Heart left ventricle (tissue), 16 donors: ENCODE measurements around the gene CHMP2A. TPM values are rescaled to one million over a fixed set of nuclear protein-coding genes. Genes with fewer than 3 reads are reported as not detected.
A peak's percentile ranks its signal among the peaks of the same experiment; 100 is the strongest.

ENCODE experiments used
- ATAC-seq, 4 donors: fragments of 200-7000 bp; cut with Tn5 transposase; one replicate each; pipeline ENCODE4 v1.9.1; 2020 to 2022; ENCODE audit warnings: moderate library complexity in 4 of 4, mild to moderate bottlenecking in 3 of 4, moderate number of reproducible peaks in 1 of 4
- DNase-seq, 5 donors: peaks; one replicate each; pipeline ENCODE4 v3.0.0-alpha.2; 2020
- H3K27ac ChIP-seq, 12 donors: fragments of 200-600 bp; sonication (generic) in 4 of 12; one replicate each; pipeline versions ENCODE4 v1.5.0 to v1.8.0; 2016 to 2022; ENCODE audit warnings: mild to moderate bottlenecking in 2 of 12
- H3K27me3 ChIP-seq, 9 donors: fragments of 200-600 bp; sonication (generic) in 2 of 9; one replicate each; pipeline versions ENCODE4 v1.5.1 to v1.8.0; 2016 to 2022; ENCODE audit warnings: mild to moderate bottlenecking in 3 of 9
- H3K36me3 ChIP-seq, 9 donors: fragments of 200-600 bp; sonication (generic) in 2 of 9; one replicate each; pipeline versions ENCODE4 v1.5.0 to v1.8.0; 2018 to 2022; ENCODE audit warnings: mild to moderate bottlenecking in 2 of 9
- H3K4me1 ChIP-seq, 12 donors: fragments of 200-600 bp; sonication (generic) in 4 of 12; one replicate each; pipeline versions ENCODE4 v1.5.0 to v1.8.0; 2016 to 2022; ENCODE audit warnings: mild to moderate bottlenecking in 3 of 12
- H3K4me3 ChIP-seq, 12 donors: fragments of 200-600 bp; sonication (generic) in 4 of 12; one replicate each; pipeline versions ENCODE4 v1.5.0 to v1.8.0; 2017 to 2022; ENCODE audit warnings: mild to moderate bottlenecking in 9 of 12, moderate library complexity in 4 of 12
- H3K9me3 ChIP-seq, 12 donors: fragments of 200-600 bp; sonication (generic) in 4 of 12; one replicate each; pipeline versions ENCODE4 v1.5.0 to v1.8.0; 2016 to 2022; ENCODE audit warnings: mild to moderate bottlenecking in 1 of 12
- CTCF ChIP-seq, 12 donors: fragments of 200-600 bp; sonication (generic) in 4 of 12; IDR thresholded peaks; one replicate each; pipeline versions ENCODE4 v1.5.0 to v1.8.0; 2018 to 2022; ENCODE audit warnings: antibody characterized with exemption in 12 of 12, mild to moderate bottlenecking in 5 of 12
- POLR2A ChIP-seq, 2 donors: fragments of 450-650 bp; IDR thresholded peaks; one replicate each; pipeline ENCODE4 v1.6.1; 2017; ENCODE audit warnings: antibody characterized with exemption in 2 of 2, mild to moderate bottlenecking in 2 of 2, moderate library complexity in 2 of 2
- WGBS, 4 donors: extraction: QIAGEN DNeasy Blood & Tissue Kit in 2 of 4; methylation state at CpG; one replicate each; pipeline versions ENCODE4 v1.1.5 to v1.1.7; 2013 to 2018; 5-methylcytosine and 5-hydroxymethylcytosine counted together
- intact Hi-C, 10 donors: fragments of 100-400 bp; cut with DNase I; formaldehyde crosslinking; loops; one replicate each; pipeline versions ENCODE4 v1.11.1 to v1.14.2; 2022
- polyA plus RNA-seq, 2 donors: library from polyadenylated mRNA; stranded (reverse); fragments of 200-250 nt; gene quantifications; one replicate each; pipeline ENCODE4 v1.2.3, GENCODE V29; 2013
- total RNA-seq, 9 donors: library from RNA; depleted of rRNA in 2 of 9; stranded (reverse); fragments of >200 nt in 2 of 9; fragmentation: NEBNext Ultra II Directional in 3 of 9; extraction: Animal tissue kit (Norgen Biotek cat#: 25700) in 3 of 9; gene quantifications; one replicate each; pipeline versions ENCODE4 v1.1.0 to v1.2.4, GENCODE V29; 2016 to 2023
- donor health status: ischemic (EF 13 %, LVEDD 7.1; RV severe dilation, severe dysfunction).
- donor health status: healthy with polysubstance abuse.
- donor health status: DM: no; HTN: yes; CAD: no.
- donor health status: DM: no; HTN: no; CAD: no.
- donor health status: ischemic (EF 25% LVEDD 6.9; RV normal size, moderate dysfunction).
- donor health status: ischemic (EF 25% LVEDD 5.7; RV mildly dilated, moderate dysfunction).
- donor health status: healthy.
- donor health status: DM: yes; HTN: yes; CAD: no.
- donor health status: ischemic (EF 35%, LVEDD 5.7; RV mildly dilated, moderate dysfunction).
- donor health status: nonischemic (EF 11% LVEDD 7.7; RV severe dilation, severe dysfunction).
- donor health status: DM: yes; HTN: yes; CAD: no.
- donor health status: PGD.
- donor health status: ischemic (EF 29% LVEDD 5.4; RV normal size, mild dysfunction).
- donor health status: nonischemic (EF 23%, LVEDD 6.1; RV moderate dilation, normal function).

Gene CHMP2A
- total and polyA plus RNA-seq, 11 donors = 113 to 266 (median 138) TPM

GRCh38 chr19:58558066-58558622 is 3.2 kb upstream of the CHMP2A start, which contains the start of gene UBE2M:
TSS of gene UBE2M (minus strand) at chr19:58558611. CDS start at chr19:58558381, 230 bp downstream.
- no peaks in the 10 kb centered on the region for H3K9me3 ChIP-seq
- peaks cover 0 to 26% (median 16%) of the 10 kb centered on the region in 9 donors for H3K36me3 ChIP-seq
- peak in 4 of 5 donors; percentile 54 to 79 (median 73) for DNase-seq
- peaks cover 0 to 14% (median 0%) of the 10 kb centered on the region in 9 donors for H3K27me3 ChIP-seq
- ATAC-seq = no peak
- H3K4me3 ChIP-seq = peak within 1 kb of the TSS; percentile 71 to 96 (median 77)
- no peak for TF ChIP-seq CTCF (IDR thresholded peaks at IDR 0.05)
- TF ChIP-seq POLR2A (IDR thresholded peaks at IDR 0.05) = no peak
- H3K4me1 ChIP-seq = peaks cover 13 to 73% (median 64%) of the 10 kb centered on the region in 12 donors
- WGBS, 4 donors = 1% methylated on average over 38 to 62 of the region's 62 CpGs
- intact Hi-C loops = loop anchor here in 2 of 10 donors (2.0 kb wide), 1 partner anchor 15 kb away; the partner anchor contains the start of gene MZF1 (in 2 of the 2)
- H3K27ac ChIP-seq = peak within 1 kb of the TSS; percentile 90 to 100 (median 100)

- peaks cover 11 to 66% (median 58%) of the 10 kb centered on the region in 12 donors for H3K4me1 ChIP-seq
- TF ChIP-seq CTCF (IDR thresholded peaks at IDR 0.05) = no peak
- no peak for TF ChIP-seq POLR2A (IDR thresholded peaks at IDR 0.05)
- peak in 2 of 5 donors; percentile 25 to 32 for DNase-seq
- no peaks in the 10 kb centered on the region for H3K9me3 ChIP-seq
- intact Hi-C loops = loop anchor here in 2 of 10 donors (2.0 kb wide), 1 partner anchor 15 kb away; the partner anchor contains the start of gene MZF1 (in 2 of the 2)
- ATAC-seq = no peak
- peak overlapping the region; percentile 90 to 100 (median 100) for H3K27ac ChIP-seq
- peak overlapping the region; percentile 71 to 96 (median 77) for H3K4me3 ChIP-seq
- H3K36me3 ChIP-seq = peaks cover 0 to 33% (median 23%) of the 10 kb centered on the region in 9 donors
- WGBS, 4 donors = 31 to 36% (median 34%) methylated on average over 12 of the region's 12 CpGs
- peaks cover 0 to 7% (median 0%) of the 10 kb centered on the region in 9 donors for H3K27me3 ChIP-seq
These were observed 2.5 kb upstream of the CHMP2A start for GRCh38 chr19:58557221-58558065.

- TF ChIP-seq CTCF (IDR thresholded peaks at IDR 0.05) (no peak), POLR2A (IDR thresholded peaks at IDR 0.05) (no peak)
- ATAC-seq (no peak), DNase-seq (peak in 1 of 5 donors; percentile 24)
- H3K36me3 ChIP-seq = peaks cover 0 to 40% (median 30%) of the 10 kb centered on the region in 9 donors
- 56 to 66% (median 61%) methylated on average over 10 of the region's 10 CpGs for WGBS, 4 donors
- H3K4me3 ChIP-seq = peak overlapping the region in 11 of 12 donors; percentile 4 to 96 (median 80)
- H3K27me3 ChIP-seq = peaks cover 0 to 1% (median 0%) of the 10 kb centered on the region in 9 donors
- H3K4me1 ChIP-seq = peaks cover 9 to 58% (median 50%) of the 10 kb centered on the region in 12 donors
- intact Hi-C loops = no loop called here
- no peaks in the 10 kb centered on the region for H3K9me3 ChIP-seq
- peak overlapping the region in 8 of 12 donors; percentile 90 to 100 (median 100) for H3K27ac ChIP-seq
These were observed 1.8 kb upstream of the CHMP2A start for GRCh38 chr19:58556622-58557220.
